Caki2 (cell line): ENCODE measurements around the gene SENP8. TPM values are rescaled to one million over a fixed set of nuclear protein-coding genes. Genes with fewer than 3 reads are reported as not detected.
A peak's percentile ranks its signal among the peaks of the same experiment; 100 is the strongest.

Source experiments
- DNase-seq: peaks from one replicate; pipeline ENCODE4 v3.0.0-alpha.2; 2015; ENCODE audit warnings: low read depth
- in situ Hi-C: cut with HindIII; loops from 2 replicates; pipeline ENCODE4 v1.10.0; 2016; ENCODE audit warnings: low sequenced_read_pairs, low pct_unique_long_range_greater_than_20kb, mixed read lengths
- total RNA-seq: library from RNA; depleted of rRNA; stranded (reverse); fragments of >200 nt; shearing (Covaris generic); gene quantifications from 2 replicates; pipeline ENCODE4 v1.2.3, GENCODE V29; 2014; ENCODE audit warnings: low replicate concordance; rRNA removed

The SENP8 gene
- total RNA-seq, 1 experiment from 2014 or later, result 2.1 TPM

DNA sequence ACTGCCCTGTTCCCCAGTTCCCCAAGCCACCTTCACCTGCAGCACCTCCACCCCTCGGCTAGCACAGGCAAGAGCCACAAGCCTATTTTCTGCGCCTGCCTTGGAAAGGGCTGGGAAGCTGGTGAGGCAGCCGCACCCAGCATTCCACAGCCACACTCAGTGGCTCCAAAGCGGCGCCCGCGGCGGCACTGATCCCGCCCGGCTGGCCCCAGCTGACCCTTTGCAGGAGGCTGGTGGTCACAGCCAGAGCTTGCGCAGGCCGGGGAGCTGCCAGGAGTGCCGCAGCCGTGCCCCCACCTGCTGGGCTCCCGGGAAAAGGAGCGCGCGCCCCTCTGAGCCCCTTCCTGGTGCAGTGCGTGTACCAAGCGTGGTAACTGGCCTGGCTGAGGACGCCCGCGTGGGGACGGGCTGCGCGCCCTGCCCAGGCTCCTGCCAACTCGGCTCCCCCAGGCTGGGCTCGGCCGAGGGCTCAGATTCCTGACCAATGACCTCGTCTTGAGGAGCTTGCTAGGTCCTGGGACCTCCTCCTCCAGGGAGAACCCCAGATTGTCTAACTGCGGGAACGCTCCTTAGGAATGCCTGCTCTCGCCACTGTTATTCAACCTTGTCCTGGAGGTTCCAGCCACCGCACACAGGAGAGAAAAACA lies 66.1 kb downstream of the SENP8 start:
- in situ Hi-C loops, result no loop called here
- peak; percentile 73 for DNase-seq

DNA sequence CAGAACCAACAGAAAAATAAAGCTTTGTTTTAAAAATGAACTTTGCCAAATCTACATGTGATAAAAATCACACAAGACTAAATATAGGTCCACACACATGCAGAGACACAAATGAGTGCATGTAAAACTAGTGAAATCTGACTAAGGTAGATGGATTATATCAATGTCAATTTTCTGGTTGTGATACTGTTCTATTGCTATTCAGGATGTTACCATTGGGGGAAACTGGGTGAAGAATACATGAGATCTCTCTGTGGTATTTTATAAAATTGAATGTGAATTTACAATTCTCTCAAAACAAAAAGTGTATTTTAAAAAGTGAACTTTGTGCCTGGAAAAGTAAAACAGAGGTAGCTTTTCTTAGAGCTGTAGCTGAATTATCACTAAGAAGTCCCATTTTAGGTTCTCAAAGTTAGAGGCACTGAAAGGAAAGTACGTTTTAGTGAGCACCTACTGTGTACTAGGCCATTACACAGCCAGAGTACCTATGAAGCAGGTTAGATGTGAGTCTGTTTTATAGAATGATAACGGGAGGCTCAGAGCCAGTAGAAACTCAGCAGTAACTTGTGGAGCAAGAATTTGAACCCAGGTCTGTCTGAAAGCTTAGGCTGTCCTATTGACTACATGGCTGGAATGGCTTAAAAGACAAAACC lies 71.2 kb downstream of the SENP8 start:
- in situ Hi-C loops, result no loop called here

DNA sequence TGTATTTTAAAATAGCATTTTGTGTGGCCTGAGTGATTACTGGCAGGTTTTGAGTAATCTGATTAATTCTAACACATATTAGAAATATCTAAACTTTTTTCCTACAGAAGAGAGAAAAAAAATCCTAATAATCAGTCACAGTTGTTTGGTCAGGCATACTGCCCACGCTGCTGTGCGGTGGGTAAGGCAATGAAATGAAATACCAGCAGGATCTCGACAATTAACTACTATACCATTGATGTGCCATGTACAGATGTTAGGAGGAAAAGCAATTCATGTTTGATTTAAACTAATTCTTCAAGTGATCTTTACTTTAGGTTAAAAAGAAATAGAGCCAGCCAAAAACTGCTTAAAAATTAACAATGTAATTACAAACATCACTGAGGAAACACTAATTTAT lies 74.2 kb downstream of the SENP8 start:
- DNase-seq, result no peak
- in situ Hi-C loops, result no loop called here

More for the DNA sequence above, 71.2 kb downstream of the SENP8 start:
- DNase-seq, result no peak

Other genes starting within 250 kb of the SENP8 start
- gene MYO9A, start 253 bp upstream of the SENP8 start, total RNA-seq, result 6.3 and 10.2 TPM in 2 replicates
- 0.47 and 12.9 TPM in 2 replicates for gene GRAMD2A, start 79.4 kb downstream of the SENP8 start, total RNA-seq
- gene PKM, start 112.8 kb downstream of the SENP8 start, total RNA-seq, result 3,717 and 4,058 TPM in 2 replicates
- 11.6 and 20.6 TPM in 2 replicates for gene PARP6, start 154.2 kb downstream of the SENP8 start, total RNA-seq
- gene CELF6, start 201.8 kb downstream of the SENP8 start, total RNA-seq, result 1.7 TPM in 1 of 2 replicates, not detected in the other